Sciatic nerve (tissue), 2 donors: ENCODE measurements around the gene BSND. TPM values are rescaled to one million over a fixed set of nuclear protein-coding genes. Genes with fewer than 3 reads are reported as not detected.

Experiments used
- ATAC-seq: fragments of 200-7000 bp; cut with Tn5 transposase; one replicate; pipeline ENCODE4 v1.9.1; 2020; ENCODE audit warnings: mild to moderate bottlenecking, moderate library complexity
- DNase-seq: peaks from one replicate; pipeline ENCODE4 v3.0.0-alpha.2; 2020; ENCODE audit warnings: low spot score
- intact Hi-C: fragments of 100-400 bp; cut with DNase I; formaldehyde crosslinking; loops from one replicate; pipeline ENCODE4 v1.14.2; 2022
- total RNA-seq: library from RNA; stranded (reverse); fragmentation: NEBNext Ultra II Directional; extraction: Animal tissue kit (Norgen Biotek cat#: 25700); gene quantifications from one replicate; pipeline ENCODE4 v1.2.1, GENCODE V29; 2021
- donor health status: DM: no; HTN: no; CAD: no.
- donor health status: DM: no; HTN: no; CAD: no.

BSND gene
- total RNA-seq, 1 donor from 2014 or later = not detected

DNA sequence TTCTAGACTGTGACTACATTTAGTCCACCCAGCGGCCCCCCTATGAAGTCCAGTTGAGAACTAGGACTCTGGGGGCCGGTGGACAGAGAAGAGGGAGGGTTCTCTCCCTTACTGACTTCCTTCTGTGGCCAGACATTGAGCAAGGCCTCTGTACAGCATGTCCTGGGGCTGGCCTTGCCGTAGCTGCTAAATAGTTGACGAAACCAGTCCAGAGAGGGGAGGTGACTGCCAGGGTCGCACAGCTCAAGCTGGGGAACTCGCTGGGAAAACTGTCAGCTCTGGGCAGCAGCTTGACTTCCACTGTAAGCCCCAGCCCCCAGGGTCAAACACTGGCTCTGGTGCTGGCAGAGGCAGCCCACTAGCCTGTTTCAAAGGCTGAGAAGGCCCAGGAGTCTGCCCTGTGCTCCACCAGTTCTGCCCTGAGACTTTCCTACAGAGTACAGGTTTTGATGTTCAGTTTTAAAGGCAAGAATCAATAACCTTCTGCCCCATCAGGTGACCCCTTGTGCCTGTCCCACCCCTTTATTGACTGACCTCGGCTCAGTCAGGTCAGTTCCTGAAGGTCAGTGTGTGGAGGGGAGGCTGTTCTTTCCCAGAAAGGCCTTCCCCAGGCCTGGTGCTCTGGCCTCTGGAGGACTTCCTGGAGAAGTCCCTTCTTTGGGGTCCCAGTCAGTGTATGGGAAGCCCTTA lies 54.7 kb downstream of the BSND start:
- DNase-seq = no peak
- peak; percentile 38 for ATAC-seq
- intact Hi-C loops = no loop called here

DNA sequence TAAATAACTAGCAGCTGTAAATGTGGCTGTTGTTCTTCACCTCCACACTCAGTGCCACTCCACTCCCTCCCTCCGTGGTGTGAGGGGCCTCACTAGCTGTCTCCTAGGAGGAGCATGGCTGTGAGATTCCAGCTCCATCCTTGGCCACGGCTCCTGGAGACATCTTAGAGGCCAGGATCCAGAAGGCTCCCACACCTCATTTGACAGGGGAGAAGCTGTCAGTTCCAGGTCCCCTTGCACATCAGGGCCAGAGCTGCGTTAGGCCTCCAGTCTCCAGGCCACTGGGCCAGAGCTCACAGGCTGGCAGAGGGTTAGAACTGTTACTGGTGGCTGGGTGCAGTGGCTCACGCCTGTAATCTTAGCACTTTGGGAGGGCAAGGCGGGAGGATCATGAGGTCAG lies 55.7 kb downstream of the BSND start:
- DNase-seq (no peak), ATAC-seq (no peak)
- intact Hi-C loops = no loop called here

DNA sequence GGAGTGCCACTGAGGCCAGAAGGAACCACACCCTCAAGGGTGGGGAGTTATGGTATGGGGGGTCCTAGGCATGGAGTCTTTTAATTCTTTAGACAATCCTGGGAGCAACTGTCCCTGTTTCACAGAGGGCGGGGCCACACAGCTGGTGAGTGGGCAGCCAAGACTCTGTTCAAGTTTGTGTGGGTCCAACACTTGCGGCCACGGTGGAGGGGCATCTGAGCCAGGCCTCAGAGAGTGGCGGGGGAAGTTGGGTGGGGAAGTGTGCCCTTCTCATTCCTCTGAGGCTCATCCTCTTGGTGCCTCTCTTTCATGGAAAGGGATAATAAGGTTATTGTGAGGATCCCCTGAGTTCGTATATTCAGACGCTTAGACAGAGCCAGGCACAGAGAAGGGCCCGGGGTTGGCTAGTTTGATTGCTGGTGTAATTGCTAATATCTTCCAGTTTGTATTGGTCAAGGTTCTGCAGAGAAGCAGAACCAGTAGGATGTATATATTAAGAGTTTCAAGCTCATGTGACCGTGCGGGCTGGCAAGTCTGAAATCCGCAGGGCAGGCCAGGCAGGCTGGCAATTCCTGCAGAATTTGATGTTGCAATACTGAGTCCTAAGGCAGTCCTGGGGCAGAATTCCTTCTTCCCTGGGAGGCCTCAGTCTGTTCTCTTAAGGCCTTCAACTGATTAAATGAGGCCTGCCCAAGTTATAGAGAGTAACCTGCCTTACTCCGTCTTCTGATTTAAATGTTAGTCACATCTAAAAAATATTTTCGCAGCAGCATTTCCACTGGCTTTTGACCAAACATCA lies 56.5 kb downstream of the BSND start:
- ATAC-seq (no peak), DNase-seq (no peak)
- intact Hi-C loops = no loop called here

- DNase-seq (no peak), ATAC-seq (no peak)
- intact Hi-C loops = no loop called here
These were observed 57.4 kb downstream of the BSND start for GRCh38 chr1:55055951-55056631.

DNA sequence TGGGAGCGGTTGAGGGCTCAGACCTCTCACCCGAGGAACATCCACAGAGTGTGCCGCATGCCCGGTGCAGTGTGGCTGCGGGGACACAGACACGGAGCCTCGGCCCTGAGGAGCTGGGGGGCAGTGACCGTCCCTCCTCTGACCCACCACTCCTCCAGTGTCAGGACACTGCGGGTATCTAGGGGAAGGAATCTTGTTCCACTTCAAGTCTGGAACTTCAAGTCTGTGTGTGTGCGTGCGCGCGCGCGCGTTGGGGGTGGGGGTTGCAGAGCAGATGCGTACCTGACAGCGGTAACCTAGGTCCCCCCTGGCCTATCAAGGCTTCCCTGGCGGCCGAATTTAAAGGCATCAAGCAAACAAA lies 57.9 kb downstream of the BSND start:
- intact Hi-C loops = no loop called here
- DNase-seq (no peak), ATAC-seq (no peak)

- no peak for ATAC-seq
- DNase-seq = no peak
- intact Hi-C loops = no loop called here
These were observed 58.7 kb downstream of the BSND start for GRCh38 chr1:55057270-55057955.

- no peak for DNase-seq
- ATAC-seq = no peak
- intact Hi-C loops = no loop called here
These were observed 59.2 kb downstream of the BSND start for GRCh38 chr1:55057956-55058298.

DNA sequence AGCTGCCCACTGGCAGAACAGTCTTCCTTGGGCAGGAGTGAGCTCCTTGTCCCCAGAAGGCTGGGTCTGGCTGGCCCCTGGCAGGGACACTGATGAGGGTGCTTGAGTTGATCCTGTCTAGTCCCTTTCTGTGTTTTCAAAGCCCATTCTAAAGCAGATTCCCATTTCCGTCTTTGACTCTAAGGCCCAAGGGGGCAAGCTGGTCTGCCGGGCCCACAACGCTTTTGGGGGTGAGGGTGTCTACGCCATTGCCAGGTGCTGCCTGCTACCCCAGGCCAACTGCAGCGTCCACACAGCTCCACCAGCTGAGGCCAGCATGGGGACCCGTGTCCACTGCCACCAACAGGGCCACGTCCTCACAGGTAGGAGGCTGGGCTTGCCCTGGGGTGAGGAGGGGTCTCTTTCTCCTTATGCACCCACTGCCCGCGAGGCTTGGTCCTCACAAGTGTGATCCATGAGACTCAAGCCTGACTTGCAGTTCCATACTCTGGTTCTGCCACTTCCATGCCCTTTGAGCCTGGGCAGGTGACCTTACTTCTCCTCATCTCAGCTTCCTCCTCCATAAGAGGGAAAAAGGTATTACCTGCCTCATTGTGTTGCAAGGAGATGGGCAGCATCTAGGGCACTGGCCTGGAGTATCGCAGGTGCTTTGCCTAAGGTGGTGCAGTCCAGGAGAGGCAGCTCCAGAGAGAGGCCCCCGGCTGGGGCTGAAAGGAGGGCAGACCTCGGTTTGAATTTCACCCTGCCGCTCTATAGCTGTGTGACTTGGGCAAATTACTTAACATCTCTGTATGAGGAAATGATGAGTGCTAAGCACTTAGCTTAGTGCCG lies 60.8 kb downstream of the BSND start:
- intact Hi-C loops = no loop called here

DNA sequence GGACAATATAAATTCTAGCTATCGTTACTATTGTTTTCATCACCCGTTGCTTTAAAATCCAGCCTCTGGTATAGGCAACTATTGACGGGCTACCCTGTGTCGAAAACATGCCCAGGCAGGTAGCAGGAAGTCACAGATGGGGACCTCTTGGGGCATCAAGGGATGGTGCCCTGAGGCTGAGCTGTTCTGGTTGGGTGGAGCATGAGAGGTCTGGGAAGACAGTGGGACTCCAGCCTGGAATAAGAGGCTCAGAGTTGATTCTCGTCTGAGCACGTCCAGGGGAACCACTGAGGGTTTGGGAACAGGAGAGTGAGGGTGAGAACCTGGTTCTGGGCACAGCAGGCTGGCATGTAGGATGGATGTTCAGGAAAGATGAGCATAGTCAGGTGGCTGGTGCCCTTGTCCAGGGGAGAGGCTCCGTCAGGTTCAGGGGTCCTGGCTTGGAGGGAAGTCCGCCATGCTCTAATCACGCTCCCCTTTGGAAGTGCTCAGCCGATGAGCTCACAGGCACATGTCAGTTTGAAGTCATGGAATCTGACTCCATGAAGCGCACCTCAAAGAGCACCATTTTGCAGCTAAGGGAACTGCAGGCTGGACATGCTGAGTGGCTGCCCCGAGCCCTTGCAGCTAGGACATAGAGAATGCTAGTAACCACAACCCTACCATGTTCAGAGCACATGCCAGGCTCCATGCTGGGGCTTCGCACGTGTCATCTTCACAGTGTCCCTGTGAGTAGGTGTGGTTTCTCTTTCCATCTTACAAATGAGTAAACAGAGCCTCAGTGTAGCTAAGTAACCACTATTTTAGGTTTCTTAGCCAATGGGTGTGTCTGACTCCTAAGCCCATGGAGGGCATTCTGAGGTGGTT lies 61.6 kb downstream of the BSND start:
- DNase-seq (no peak), ATAC-seq (no peak)
- intact Hi-C loops = no loop called here

More for the DNA sequence above, 60.8 kb downstream of the BSND start:
- ATAC-seq (no peak), DNase-seq (no peak)

- intact Hi-C loops = no loop called here
- no peak for DNase-seq
- ATAC-seq = no peak
These were observed 62.4 kb downstream of the BSND start for GRCh38 chr1:55061000-55061705.

Other genes starting within 250 kb of the BSND start
- 3.6 TPM for gene PARS2, start 234.4 kb upstream of the BSND start, total RNA-seq
- 0.36 TPM for gene TTC22, start 197.6 kb upstream of the BSND start, total RNA-seq
- 158 TPM for gene DHCR24, start 111.7 kb upstream of the BSND start, total RNA-seq
- gene TMEM61, start 18.3 kb upstream of the BSND start, total RNA-seq = not detected
- gene PCSK9, start 40.6 kb downstream of the BSND start, total RNA-seq = 8.6 TPM
- 57.6 TPM for gene USP24, start 216.4 kb downstream of the BSND start, total RNA-seq